Measurements from ENCODE around the gene FOXA3. TPM values are rescaled to one million over a fixed set of nuclear protein-coding genes. Genes with fewer than 3 reads are reported as not detected.

The FOXA3 gene
- total and polyA plus RNA-seq, 10 of the 15 experiments (the other 5 are each of a cell fraction or from before 2014, with no cell fraction given) = 0.04 to 0.83 (median 0.11) TPM; not detected in 5

DNA sequence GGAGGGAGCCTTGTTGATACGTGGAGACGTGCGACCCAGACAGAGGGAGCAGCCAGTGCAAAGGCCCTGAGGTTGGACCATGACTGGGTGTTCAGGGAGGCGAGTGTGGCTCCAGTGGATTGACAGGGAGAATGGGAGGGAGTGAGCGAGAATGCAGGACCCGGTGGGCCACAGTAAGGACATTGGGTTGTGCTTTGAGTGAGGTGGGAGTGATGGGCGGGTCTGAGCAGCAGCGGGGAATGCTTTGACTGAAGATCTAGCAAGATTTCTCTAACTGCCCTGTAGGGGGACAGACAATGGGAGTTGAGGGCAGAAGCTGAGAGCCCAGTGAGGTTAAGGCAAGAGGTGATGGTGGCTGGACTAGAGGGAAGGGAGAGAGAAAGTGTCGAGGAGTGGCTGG lies 58.2 kb downstream of the FOXA3 start:
- no peaks in the 10 kb centered on the region for H3K27me3 ChIP-seq (replicated peaks in 1 of 2; ENCODE audit: control insufficient read depth in 2 of 2, insufficient read depth in 2 of 2, low read length in 1 of 2)
- WGBS (ENCODE audit: insufficient coverage, insufficient replicate concordance, low lambda C conversion rate, missing lambda C conversion rate) = 46% methylated on average over 9 of the region's 9 CpGs
- H3K79me2 ChIP-seq (ENCODE audit: control insufficient read depth, insufficient read depth, low read length) = no peaks in the 10 kb centered on the region
- ChIA-PET RAD21 (ENCODE audit: unreplicated experiment) (no interaction called here), SMC1A (ENCODE audit: uncharacterized antibody, unreplicated experiment) (no interaction called here), CTCF (no interaction called here), POLR2A (no interaction called here)
- no peak overlapping the region for H3K9ac ChIP-seq (ENCODE audit: control insufficient read depth, insufficient read depth, low read length)
- no peaks in the 10 kb centered on the region for H3K9me3 ChIP-seq (replicated peaks; ENCODE audit: control insufficient read depth, insufficient read depth, low read length)
- no peak for TF ChIP-seq RUNX3 (IDR thresholded peaks at IDR 0.05; ENCODE audit: low read length)
- TF ChIP-seq, protein P1, sequence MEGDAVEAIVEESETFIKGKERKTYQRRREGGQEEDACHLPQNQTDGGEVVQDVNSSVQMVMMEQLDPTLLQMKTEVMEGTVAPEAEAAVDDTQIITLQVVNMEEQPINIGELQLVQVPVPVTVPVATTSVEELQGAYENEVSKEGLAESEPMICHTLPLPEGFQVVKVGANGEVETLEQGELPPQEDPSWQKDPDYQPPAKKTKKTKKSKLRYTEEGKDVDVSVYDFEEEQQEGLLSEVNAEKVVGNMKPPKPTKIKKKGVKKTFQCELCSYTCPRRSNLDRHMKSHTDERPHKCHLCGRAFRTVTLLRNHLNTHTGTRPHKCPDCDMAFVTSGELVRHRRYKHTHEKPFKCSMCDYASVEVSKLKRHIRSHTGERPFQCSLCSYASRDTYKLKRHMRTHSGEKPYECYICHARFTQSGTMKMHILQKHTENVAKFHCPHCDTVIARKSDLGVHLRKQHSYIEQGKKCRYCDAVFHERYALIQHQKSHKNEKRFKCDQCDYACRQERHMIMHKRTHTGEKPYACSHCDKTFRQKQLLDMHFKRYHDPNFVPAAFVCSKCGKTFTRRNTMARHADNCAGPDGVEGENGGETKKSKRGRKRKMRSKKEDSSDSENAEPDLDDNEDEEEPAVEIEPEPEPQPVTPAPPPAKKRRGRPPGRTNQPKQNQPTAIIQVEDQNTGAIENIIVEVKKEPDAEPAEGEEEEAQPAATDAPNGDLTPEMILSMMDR (IDR thresholded peaks at IDR 0.05 in 2 of 3, conservative IDR thresholded peaks at IDR 0.05 in 1 of 3; ENCODE audit: control insufficient read depth in 2 of 3, extremely low read depth in 1 of 3, insufficient read depth in 1 of 3, low read depth in 3 of 3, low read length in 3 of 3) = peak; percentile 2 to 32 (median 29); a peak in 2 of 6 replicates
- H4K20me1 ChIP-seq (ENCODE audit: control insufficient read depth, insufficient read depth) = no peaks in the 10 kb centered on the region
- H2AFZ ChIP-seq (ENCODE audit: control insufficient read depth, low read depth, low read length) = no peak overlapping the region
- in situ Hi-C loops (cut with MboI) = no loop called here
- peak; percentile 87 for ATAC-seq
- intact Hi-C loops (cut with micrococcal nuclease; ENCODE audit: unreplicated experiment) = no loop called here
- no peaks in the 10 kb centered on the region for H3K4me1 ChIP-seq (ENCODE audit: control insufficient read depth, insufficient read depth, low read length)
- BruUV-seq (replicated peaks) = no TSS peak
- no peak for FAIRE-seq
- H3K4me3 ChIP-seq = no peak overlapping the region
- no peaks in the 10 kb centered on the region for H3K36me3 ChIP-seq (ENCODE audit: control insufficient read depth in 2 of 2, insufficient read depth in 2 of 2, low read length in 1 of 2)
- no peak overlapping the region for H3K27ac ChIP-seq (ENCODE audit: control insufficient read depth, insufficient read depth)
- H3K4me2 ChIP-seq (ENCODE audit: control insufficient read depth, insufficient read depth) = no peak overlapping the region
- DNase-seq (ENCODE audit: low read depth, low spot score) = no peak

Other genes starting within 250 kb of the FOXA3 start
Only the 7 nearest of the 18 such genes appear.
- gene DMPK, start 81.8 kb upstream of the FOXA3 start, total RNA-seq (2014; rRNA removed) = 5.7 and 6.6 TPM in 2 replicates
- gene DMPK, start 81.8 kb upstream of the FOXA3 start, total RNA-seq (2014; rRNA removed; fragmentation: Illumina TruSeq; extraction: Trizol) = 4.9 and 5.1 TPM in 2 replicates
- gene DMPK, start 81.8 kb upstream of the FOXA3 start, total RNA-seq (2021) = 26.7 and 33.6 TPM in 2 replicates
- 3.9 and 5.4 TPM in 2 replicates for gene DMPK, start 81.8 kb upstream of the FOXA3 start, polyA plus RNA-seq (2011; rRNA removed)
- 4.0 and 7.6 TPM in 2 replicates for gene DMPK, start 81.8 kb upstream of the FOXA3 start, polyA plus RNA-seq (2014; fragmentation: Illumina TruSeq; extraction: Trizol)
- under 1 TPM; 0.60 to 0.84 TPM for gene DMPK, start 81.8 kb upstream of the FOXA3 start, polyA plus RNA-seq (2014; fragmentation: Nextera tagmentation; extraction: Ambion mirVana)
- gene DMPK, start 81.8 kb upstream of the FOXA3 start, polyA plus RNA-seq (2014; rRNA removed) = 27.8 and 35.4 TPM in 2 replicates
- gene DMPK, start 81.8 kb upstream of the FOXA3 start, polyA plus RNA-seq (2016; fragmentation: Nextera tagmentation; extraction: Ambion mirVana) = 1 to 10 TPM; 3.2 to 3.5 TPM
- gene DMWD, start 71.5 kb upstream of the FOXA3 start, total RNA-seq (2014; rRNA removed) = 28.7 and 31.2 TPM in 2 replicates
- gene DMWD, start 71.5 kb upstream of the FOXA3 start, total RNA-seq (2014; rRNA removed; fragmentation: Illumina TruSeq; extraction: Trizol) = 15.7 and 17.8 TPM in 2 replicates
- gene DMWD, start 71.5 kb upstream of the FOXA3 start, total RNA-seq (2021) = 51.3 and 56.0 TPM in 2 replicates
- 8.2 and 13.2 TPM in 2 replicates for gene DMWD, start 71.5 kb upstream of the FOXA3 start, polyA plus RNA-seq (2011; rRNA removed)
- 5.3 and 10.1 TPM in 2 replicates for gene DMWD, start 71.5 kb upstream of the FOXA3 start, polyA plus RNA-seq (2014; fragmentation: Illumina TruSeq; extraction: Trizol)
- 1 to 10 TPM; 3.5 to 3.8 TPM for gene DMWD, start 71.5 kb upstream of the FOXA3 start, polyA plus RNA-seq (2014; fragmentation: Nextera tagmentation; extraction: Ambion mirVana)
- gene DMWD, start 71.5 kb upstream of the FOXA3 start, polyA plus RNA-seq (2014; rRNA removed) = 31.7 and 38.9 TPM in 2 replicates
- 1 to 10 TPM; 5.2 to 7.6 TPM for gene DMWD, start 71.5 kb upstream of the FOXA3 start, polyA plus RNA-seq (2016; fragmentation: Nextera tagmentation; extraction: Ambion mirVana)
- 0.06 and 0.16 TPM in 2 replicates for gene RSPH6A, start 49.0 kb upstream of the FOXA3 start, total RNA-seq (2014; rRNA removed)
- 0.14 and 0.18 TPM in 2 replicates for gene RSPH6A, start 49.0 kb upstream of the FOXA3 start, total RNA-seq (2014; rRNA removed; fragmentation: Illumina TruSeq; extraction: Trizol)
- 0.37 and 0.41 TPM in 2 replicates for gene RSPH6A, start 49.0 kb upstream of the FOXA3 start, total RNA-seq (2021)
- 0.06 TPM in 1 of 2 replicates, not detected in the other for gene RSPH6A, start 49.0 kb upstream of the FOXA3 start, polyA plus RNA-seq (2011; rRNA removed)
- gene RSPH6A, start 49.0 kb upstream of the FOXA3 start, polyA plus RNA-seq (2014; fragmentation: Illumina TruSeq; extraction: Trizol) = 0.03 TPM in 1 of 2 replicates, not detected in the other
- not detected for gene RSPH6A, start 49.0 kb upstream of the FOXA3 start, polyA plus RNA-seq (2014; fragmentation: Nextera tagmentation; extraction: Ambion mirVana)
- gene RSPH6A, start 49.0 kb upstream of the FOXA3 start, polyA plus RNA-seq (2014; rRNA removed) = 0.29 and 0.37 TPM in 2 replicates
- under 1 TPM in 1 of 2 experiments, not detected in 1; 0.25 TPM for gene RSPH6A, start 49.0 kb upstream of the FOXA3 start, polyA plus RNA-seq (2016; fragmentation: Nextera tagmentation; extraction: Ambion mirVana)
- gene SYMPK, start 1.2 kb upstream of the FOXA3 start, total RNA-seq (2014; rRNA removed) = 41.3 and 51.1 TPM in 2 replicates
- gene SYMPK, start 1.2 kb upstream of the FOXA3 start, total RNA-seq (2014; rRNA removed; fragmentation: Illumina TruSeq; extraction: Trizol) = 30.3 and 33.9 TPM in 2 replicates
- gene SYMPK, start 1.2 kb upstream of the FOXA3 start, total RNA-seq (2021) = 107 and 109 TPM in 2 replicates
- gene SYMPK, start 1.2 kb upstream of the FOXA3 start, polyA plus RNA-seq (2011; rRNA removed) = 65.6 and 105 TPM in 2 replicates
- gene SYMPK, start 1.2 kb upstream of the FOXA3 start, polyA plus RNA-seq (2014; fragmentation: Illumina TruSeq; extraction: Trizol) = 46.5 and 72.4 TPM in 2 replicates
- gene SYMPK, start 1.2 kb upstream of the FOXA3 start, polyA plus RNA-seq (2014; fragmentation: Nextera tagmentation; extraction: Ambion mirVana) = under 1 TPM; 0.49 to 0.79 TPM
- 88.0 and 99.6 TPM in 2 replicates for gene SYMPK, start 1.2 kb upstream of the FOXA3 start, polyA plus RNA-seq (2014; rRNA removed)
- gene SYMPK, start 1.2 kb upstream of the FOXA3 start, polyA plus RNA-seq (2016; fragmentation: Nextera tagmentation; extraction: Ambion mirVana) = 10 to 100 TPM; 30.4 to 30.8 TPM
- gene IRF2BP1, start 21.8 kb downstream of the FOXA3 start, total RNA-seq (2014; rRNA removed) = 15.4 and 19.9 TPM in 2 replicates
- gene IRF2BP1, start 21.8 kb downstream of the FOXA3 start, total RNA-seq (2014; rRNA removed; fragmentation: Illumina TruSeq; extraction: Trizol) = 2.1 and 3.0 TPM in 2 replicates
- gene IRF2BP1, start 21.8 kb downstream of the FOXA3 start, total RNA-seq (2021) = 23.1 and 24.4 TPM in 2 replicates
- 0.76 and 1.9 TPM in 2 replicates for gene IRF2BP1, start 21.8 kb downstream of the FOXA3 start, polyA plus RNA-seq (2011; rRNA removed)
- gene IRF2BP1, start 21.8 kb downstream of the FOXA3 start, polyA plus RNA-seq (2014; fragmentation: Illumina TruSeq; extraction: Trizol) = 0.30 and 2.0 TPM in 2 replicates
- gene IRF2BP1, start 21.8 kb downstream of the FOXA3 start, polyA plus RNA-seq (2014; fragmentation: Nextera tagmentation; extraction: Ambion mirVana) = under 1 TPM; 0.31 to 0.69 TPM
- gene IRF2BP1, start 21.8 kb downstream of the FOXA3 start, polyA plus RNA-seq (2014; rRNA removed) = 12.5 and 14.5 TPM in 2 replicates
- gene IRF2BP1, start 21.8 kb downstream of the FOXA3 start, polyA plus RNA-seq (2016; fragmentation: Nextera tagmentation; extraction: Ambion mirVana) = 1 to 10 TPM; 5.8 to 7.9 TPM
- gene MYPOP, start 38.3 kb downstream of the FOXA3 start, total RNA-seq (2014; rRNA removed) = 1.7 and 2.1 TPM in 2 replicates
- gene MYPOP, start 38.3 kb downstream of the FOXA3 start, total RNA-seq (2014; rRNA removed; fragmentation: Illumina TruSeq; extraction: Trizol) = 1.1 and 1.2 TPM in 2 replicates
- 9.4 TPM in 2 replicates for gene MYPOP, start 38.3 kb downstream of the FOXA3 start, total RNA-seq (2021)
- 0.52 and 1.1 TPM in 2 replicates for gene MYPOP, start 38.3 kb downstream of the FOXA3 start, polyA plus RNA-seq (2011; rRNA removed)
- gene MYPOP, start 38.3 kb downstream of the FOXA3 start, polyA plus RNA-seq (2014; fragmentation: Illumina TruSeq; extraction: Trizol) = 0.92 and 2.3 TPM in 2 replicates
- gene MYPOP, start 38.3 kb downstream of the FOXA3 start, polyA plus RNA-seq (2014; fragmentation: Nextera tagmentation; extraction: Ambion mirVana) = 1 to 10 TPM in 1 of 2 experiments, under 1 TPM in 1; 0.47 to 1.7 TPM
- 4.6 and 5.8 TPM in 2 replicates for gene MYPOP, start 38.3 kb downstream of the FOXA3 start, polyA plus RNA-seq (2014; rRNA removed)
- 1 to 10 TPM in 1 of 2 experiments, under 1 TPM in 1; 0.70 to 1.1 TPM for gene MYPOP, start 38.3 kb downstream of the FOXA3 start, polyA plus RNA-seq (2016; fragmentation: Nextera tagmentation; extraction: Ambion mirVana)
- not detected in 2 replicates for gene NANOS2, start 50.5 kb downstream of the FOXA3 start, total RNA-seq (2014; rRNA removed)
- not detected in 2 replicates for gene NANOS2, start 50.5 kb downstream of the FOXA3 start, total RNA-seq (2014; rRNA removed; fragmentation: Illumina TruSeq; extraction: Trizol)
- not detected in 2 replicates for gene NANOS2, start 50.5 kb downstream of the FOXA3 start, total RNA-seq (2021)
- not detected in 2 replicates for gene NANOS2, start 50.5 kb downstream of the FOXA3 start, polyA plus RNA-seq (2011; rRNA removed)
- gene NANOS2, start 50.5 kb downstream of the FOXA3 start, polyA plus RNA-seq (2014; fragmentation: Illumina TruSeq; extraction: Trizol) = not detected in 2 replicates
- not detected for gene NANOS2, start 50.5 kb downstream of the FOXA3 start, polyA plus RNA-seq (2014; fragmentation: Nextera tagmentation; extraction: Ambion mirVana)
- 0.04 TPM in 1 of 2 replicates, not detected in the other for gene NANOS2, start 50.5 kb downstream of the FOXA3 start, polyA plus RNA-seq (2014; rRNA removed)
- not detected for gene NANOS2, start 50.5 kb downstream of the FOXA3 start, polyA plus RNA-seq (2016; fragmentation: Nextera tagmentation; extraction: Ambion mirVana)

All from GM12878 (cell line).